ENCODE data around the gene GTF2F2. TPM values are rescaled to one million over a fixed set of nuclear protein-coding genes. Genes with fewer than 3 reads are reported as not detected.

Gene GTF2F2
- total RNA-seq, 4 donors from 2014 or later: 12.1 to 18.1 (median 14.8) TPM

DNA sequence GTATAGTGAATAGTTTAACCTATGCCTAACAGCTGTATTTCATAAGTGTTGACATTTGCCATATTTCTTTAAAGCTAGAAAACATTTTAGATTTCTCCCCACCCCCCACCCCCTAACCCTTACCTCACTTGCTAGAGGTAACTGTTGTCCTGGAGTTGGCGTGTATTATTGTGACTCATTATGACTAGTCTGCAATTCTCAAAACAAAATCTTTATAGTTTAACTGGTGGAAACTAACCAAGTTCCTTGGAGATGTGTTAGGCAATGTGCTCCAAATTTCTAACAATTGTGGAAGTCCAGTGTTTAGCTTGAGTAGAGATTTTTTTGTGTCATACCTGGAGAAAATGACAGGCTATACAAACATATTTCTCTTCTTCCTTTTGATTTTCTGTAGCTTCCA lies 42.5 kb downstream of the GTF2F2 start:
- TF ChIP-seq, protein P1, sequence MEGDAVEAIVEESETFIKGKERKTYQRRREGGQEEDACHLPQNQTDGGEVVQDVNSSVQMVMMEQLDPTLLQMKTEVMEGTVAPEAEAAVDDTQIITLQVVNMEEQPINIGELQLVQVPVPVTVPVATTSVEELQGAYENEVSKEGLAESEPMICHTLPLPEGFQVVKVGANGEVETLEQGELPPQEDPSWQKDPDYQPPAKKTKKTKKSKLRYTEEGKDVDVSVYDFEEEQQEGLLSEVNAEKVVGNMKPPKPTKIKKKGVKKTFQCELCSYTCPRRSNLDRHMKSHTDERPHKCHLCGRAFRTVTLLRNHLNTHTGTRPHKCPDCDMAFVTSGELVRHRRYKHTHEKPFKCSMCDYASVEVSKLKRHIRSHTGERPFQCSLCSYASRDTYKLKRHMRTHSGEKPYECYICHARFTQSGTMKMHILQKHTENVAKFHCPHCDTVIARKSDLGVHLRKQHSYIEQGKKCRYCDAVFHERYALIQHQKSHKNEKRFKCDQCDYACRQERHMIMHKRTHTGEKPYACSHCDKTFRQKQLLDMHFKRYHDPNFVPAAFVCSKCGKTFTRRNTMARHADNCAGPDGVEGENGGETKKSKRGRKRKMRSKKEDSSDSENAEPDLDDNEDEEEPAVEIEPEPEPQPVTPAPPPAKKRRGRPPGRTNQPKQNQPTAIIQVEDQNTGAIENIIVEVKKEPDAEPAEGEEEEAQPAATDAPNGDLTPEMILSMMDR (IDR thresholded peaks at IDR 0.05): no peak

DNA sequence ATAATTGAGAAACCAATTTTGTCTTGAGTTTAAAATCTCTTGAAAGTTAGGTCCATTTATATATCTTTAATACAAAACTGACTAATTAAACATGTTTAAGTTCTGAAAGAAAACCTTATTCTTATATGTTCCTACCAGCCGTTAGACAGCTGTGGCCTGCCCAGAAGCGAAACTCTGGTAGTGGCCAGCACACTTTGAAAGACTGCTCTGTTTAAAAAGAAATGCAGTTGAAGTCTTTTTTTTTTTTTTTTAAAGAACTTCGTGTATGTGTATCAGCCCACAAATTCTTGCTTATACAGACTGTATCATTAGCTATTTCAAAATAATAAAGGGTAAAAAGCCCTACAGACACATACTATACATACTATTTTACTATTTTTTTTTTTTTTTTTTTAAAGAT lies 46.5 kb downstream of the GTF2F2 start:
- ATAC-seq (ENCODE audit: low FRiP score) (no peak), DNase-seq (ENCODE audit: low spot score) (no peak)
- TF ChIP-seq, protein P1 (IDR thresholded peaks at IDR 0.05): no peak

More for the DNA sequence above, 42.5 kb downstream of the GTF2F2 start:
- DNase-seq (ENCODE audit: low spot score) (no peak), ATAC-seq (ENCODE audit: low FRiP score) (peak; percentile 88)

DNA sequence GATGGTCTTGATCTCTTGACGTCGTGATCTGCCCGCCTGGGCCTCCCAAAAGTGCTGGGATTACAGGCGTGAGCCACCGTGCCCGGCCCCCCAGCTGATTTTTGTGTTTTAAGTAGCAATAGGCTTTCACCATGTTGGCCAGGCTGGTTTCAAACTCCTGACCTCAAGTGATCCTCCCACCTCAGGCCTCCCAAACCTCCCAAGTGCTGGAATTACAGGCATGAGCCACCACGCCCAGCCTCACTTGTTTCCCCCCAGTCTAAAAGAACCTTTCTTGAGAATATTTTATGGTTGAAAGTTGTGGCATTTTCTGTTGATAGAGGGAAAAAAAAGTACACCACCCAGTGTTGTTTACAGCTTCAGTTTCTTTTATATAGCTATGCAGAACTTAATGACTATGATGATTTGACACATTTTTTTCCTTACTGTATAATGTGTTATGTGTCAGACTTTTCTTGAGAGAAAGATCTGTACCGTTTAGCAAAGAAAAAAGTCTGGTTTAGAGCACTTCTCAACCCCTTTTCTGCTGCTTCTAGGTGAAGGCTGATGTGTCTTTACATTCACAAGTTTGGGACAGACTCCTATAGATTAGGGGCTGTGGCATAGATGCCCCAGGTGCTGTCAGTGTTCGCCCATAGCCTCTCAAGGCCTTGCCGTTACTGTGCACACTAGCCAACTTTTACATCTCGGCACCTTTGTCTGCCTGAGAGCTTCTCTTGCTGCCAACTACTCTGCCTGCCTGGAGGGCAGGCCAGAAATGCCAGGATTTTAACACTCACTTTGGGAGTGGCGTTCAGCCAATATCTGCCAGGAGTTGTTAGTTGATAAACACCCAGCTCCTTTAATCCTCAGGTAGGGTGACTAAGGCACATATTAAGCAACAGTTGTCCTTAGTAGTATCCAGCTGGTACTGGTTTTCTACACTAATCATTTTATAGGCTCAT lies 47.6 kb downstream of the GTF2F2 start:
- no peak for DNase-seq (ENCODE audit: low spot score)
- ATAC-seq (ENCODE audit: low FRiP score): peak; percentile 95
- TF ChIP-seq, protein P1 (IDR thresholded peaks at IDR 0.05): no peak

DNA sequence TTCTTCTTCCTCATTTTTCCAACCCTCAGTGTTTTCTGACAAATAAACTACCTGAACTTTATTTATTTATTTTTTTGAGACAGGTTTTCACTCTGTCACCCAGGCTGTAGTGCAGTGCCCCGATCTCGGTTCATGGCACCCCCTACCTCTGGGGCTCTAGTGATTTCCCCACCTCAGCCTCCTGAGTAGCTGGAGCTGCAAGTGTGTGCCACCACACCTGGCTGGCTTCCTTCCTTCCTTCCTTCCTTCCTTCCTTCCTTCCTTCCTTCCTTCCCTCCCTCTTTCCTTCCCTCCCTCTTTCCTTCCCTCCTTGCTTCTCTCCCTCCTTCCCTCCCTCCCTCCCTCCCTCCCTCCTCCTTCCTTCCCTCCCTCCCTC lies 48.2 kb downstream of the GTF2F2 start:
- TF ChIP-seq, protein P1 (IDR thresholded peaks at IDR 0.05): no peak
- DNase-seq (ENCODE audit: low spot score) (no peak), ATAC-seq (ENCODE audit: low FRiP score) (no peak)

DNA sequence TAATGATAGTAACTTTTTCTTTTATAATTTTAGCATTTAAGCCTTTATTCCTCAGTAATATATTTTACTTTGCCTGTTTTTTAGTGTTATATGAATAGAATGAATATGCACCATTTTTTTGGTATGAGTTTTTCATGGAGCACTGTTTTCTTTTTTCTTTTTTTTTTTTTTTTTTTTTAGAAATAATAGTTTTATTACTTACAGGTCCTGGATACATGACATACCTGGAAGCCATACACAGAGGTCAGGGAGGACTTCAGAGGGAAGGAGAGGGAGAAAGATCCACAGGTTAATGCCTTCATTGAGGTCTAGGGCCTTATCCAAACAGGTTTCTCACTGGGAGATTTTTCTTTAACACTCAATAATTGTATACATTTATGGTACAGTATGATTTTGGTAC lies 54.2 kb downstream of the GTF2F2 start:
- DNase-seq (ENCODE audit: low spot score) (no peak), ATAC-seq (ENCODE audit: low FRiP score) (no peak)
- TF ChIP-seq, protein P1 (IDR thresholded peaks at IDR 0.05): no peak

DNA sequence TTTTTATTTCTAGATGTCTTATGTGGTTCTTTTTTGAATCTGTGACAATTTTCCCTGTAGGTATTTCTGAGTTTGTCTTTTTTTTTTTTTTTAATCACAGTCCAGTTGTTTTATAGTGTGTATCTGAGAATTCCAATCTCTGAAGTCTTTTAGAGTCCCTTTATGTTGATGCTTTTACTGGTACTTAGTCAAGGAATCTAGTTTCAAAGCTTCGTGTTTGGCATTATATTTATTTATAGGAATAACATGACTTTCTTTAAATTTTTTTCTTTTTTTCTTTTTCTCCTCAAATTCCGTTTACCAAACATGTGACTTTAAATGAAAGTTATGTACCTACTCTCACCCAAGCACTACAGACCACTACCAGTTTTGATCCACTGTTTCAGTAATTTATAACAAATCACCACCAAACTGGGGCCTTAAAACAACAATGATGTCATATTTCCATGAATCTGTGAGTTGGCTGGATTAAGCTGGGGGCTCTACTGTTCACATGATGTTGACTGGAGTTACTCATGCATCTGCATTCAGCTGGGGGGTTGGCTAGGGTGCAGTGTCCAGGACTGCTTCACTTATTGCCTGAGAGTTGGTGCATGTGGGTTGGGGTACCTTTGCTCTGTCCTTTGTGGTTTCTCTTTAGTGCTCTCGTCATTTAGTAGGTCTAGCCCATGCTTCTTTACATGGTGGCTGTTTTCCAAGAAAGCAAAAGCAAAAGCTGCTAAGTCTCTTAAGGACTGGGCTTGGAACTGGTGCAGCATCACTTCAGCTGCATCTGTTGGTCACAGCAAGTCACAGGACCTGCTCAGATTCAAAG lies 58.2 kb downstream of the GTF2F2 start:
- DNase-seq (ENCODE audit: low spot score): no peak
- ATAC-seq (ENCODE audit: low FRiP score): no peak
- TF ChIP-seq, protein P1 (IDR thresholded peaks at IDR 0.05): no peak

All from omental fat pad (tissue), 4 donors.